ENCODE measurements around the gene PLCL1.

GRCh38 chr2:197805715-197806633 is 1.6 kb downstream of the PLCL1 start:
- TF ChIP-seq NFIC (IDR thresholded peaks at IDR 0.05; ENCODE audit: low read depth, low read length) = no peak
- TF ChIP-seq LARP7 (IDR thresholded peaks at IDR 0.05) = no peak
- no peak for TF ChIP-seq CTCF (IDR thresholded peaks at IDR 0.05 in 2 of 3, conservative IDR thresholded peaks at IDR 0.05 in 1 of 3; ENCODE audit: control insufficient read depth in 2 of 3, extremely low read depth in 1 of 3, insufficient read depth in 1 of 3, low read depth in 3 of 3, low read length in 3 of 3)
- TF ChIP-seq ESRRA (IDR thresholded peaks at IDR 0.05; ENCODE audit: low read length) = no peak
- TF ChIP-seq USF2 (IDR thresholded peaks at IDR 0.05; ENCODE audit: borderline replicate concordance, low read depth, low read length) = no peak
- no peak for TF ChIP-seq E2F4 (IDR thresholded peaks at IDR 0.05; ENCODE audit: low read depth, low read length)
- no peak for TF ChIP-seq MAX (IDR thresholded peaks at IDR 0.05; ENCODE audit: low read depth, low read length)
